Loucy (cell line): ENCODE results near the gene ZNF74.

Experiments used
- CTCF ChIP-seq: fragments of 200-600 bp; sonication (generic); conservative IDR thresholded peaks from 2 replicates; pipeline ENCODE4 v1.5.1; 2014; ENCODE audit warnings: mild to moderate bottlenecking, antibody characterized with exemption, low read length
- EZH2phosphoT487 ChIP-seq: fragments of 200-600 bp; IDR thresholded peaks from 2 replicates; pipeline ENCODE4 v1.6.1; 2018; ENCODE audit warnings: antibody characterized with exemption, mild to moderate bottlenecking, moderate library complexity, borderline replicate concordance

DNA sequence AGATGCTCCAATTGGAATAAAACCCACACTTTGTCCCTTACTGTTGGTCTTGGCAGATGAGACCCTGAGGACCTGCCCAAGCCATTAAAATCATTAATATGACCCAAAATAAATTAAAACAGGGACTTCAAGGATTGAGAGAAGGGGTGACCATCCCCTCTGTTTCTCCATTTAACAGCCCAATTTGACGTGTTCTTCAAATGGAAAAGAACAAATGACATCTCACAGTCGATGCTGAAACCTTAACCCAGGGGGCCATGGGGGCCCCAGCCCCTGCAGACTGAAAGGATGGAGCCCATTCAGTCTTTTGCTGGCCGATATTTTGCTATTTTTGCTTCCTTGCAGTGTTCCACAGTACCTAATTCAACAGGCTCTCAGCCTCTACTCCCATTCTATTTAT, 20.5 kb downstream of the ZNF74 start:
- TF ChIP-seq CTCF = no peak
- no peak for TF ChIP-seq EZH2phosphoT487
